ENCODE data around the gene ASAH2.
"Not testable (repeated sequence)": the region's sequence is repeated elsewhere in the genome, so short reads cannot be mapped to it uniquely, and the experiment has no call there.

The ASAH2 gene

GRCh38 chr10:50250096-50250854 lies 1.0 kb downstream of the ASAH2 start:
- no peak for DNase-seq

- DNase-seq = no peak
Observed at GRCh38 chr10:50248598-50248997, 2.7 kb downstream of the ASAH2 start.

- DNase-seq = no peak
Observed at GRCh38 chr10:50248062-50248461, 3.3 kb downstream of the ASAH2 start.

GRCh38 chr10:50244201-50244600 lies 7.1 kb downstream of the ASAH2 start:
- no peak for DNase-seq

GRCh38 chr10:50242777-50243176 lies 8.5 kb downstream of the ASAH2 start:
- DNase-seq = no peak

- not testable (repeated sequence) for DNase-seq
Observed at GRCh38 chr10:50241478-50241877, 9.8 kb downstream of the ASAH2 start.

- DNase-seq = no peak
Observed at GRCh38 chr10:50234486-50234885, 16.8 kb downstream of the ASAH2 start.

- DNase-seq = no peak
Observed at GRCh38 chr10:50232261-50232639, 19.1 kb downstream of the ASAH2 start.

GRCh38 chr10:50231515-50232260 lies 19.6 kb downstream of the ASAH2 start:
- no peak for DNase-seq

- DNase-seq = no peak
Observed at GRCh38 chr10:50229460-50229859, 21.9 kb downstream of the ASAH2 start.

- DNase-seq = no peak
Observed at GRCh38 chr10:50228672-50229071, 22.6 kb downstream of the ASAH2 start.

- DNase-seq = no peak
Observed at GRCh38 chr10:50226610-50227009, 24.7 kb downstream of the ASAH2 start.

GRCh38 chr10:50224330-50224952 lies 26.9 kb downstream of the ASAH2 start:
- peak; percentile 23 for DNase-seq

- no peak for DNase-seq
Observed at GRCh38 chr10:50222199-50222598, 29.1 kb downstream of the ASAH2 start.

GRCh38 chr10:50221470-50221869 lies 29.8 kb downstream of the ASAH2 start:
- DNase-seq = no peak

GRCh38 chr10:50219646-50220045 lies 31.7 kb downstream of the ASAH2 start:
- no peak for DNase-seq

GRCh38 chr10:50219200-50219599 lies 32.1 kb downstream of the ASAH2 start:
- DNase-seq = no peak

- DNase-seq = no peak
Observed at GRCh38 chr10:50216894-50217293, 34.4 kb downstream of the ASAH2 start.

GRCh38 chr10:50216418-50216817 lies 34.9 kb downstream of the ASAH2 start:
- no peak for DNase-seq

GRCh38 chr10:50211670-50212069 lies 39.6 kb downstream of the ASAH2 start:
- no peak for DNase-seq

GRCh38 chr10:50210876-50211275 lies 40.4 kb downstream of the ASAH2 start:
- no peak for DNase-seq

Measured in GDM1 (cell line).